SIG-M5 treated with dmso at 0.1 percent for 504 hours (cell line): ENCODE results near the gene TGFBRAP1.
"Not testable (repeated sequence)": the region's sequence is repeated elsewhere in the genome, so short reads cannot be mapped to it uniquely, and the experiment has no call there.

Experiments
- DNase-seq: peaks from one replicate; lab custom pipeline; 2025; ENCODE audit not compliant: unreplicated experiment; lab: John Stamatoyannopoulos, UW

TGFBRAP1 gene

GRCh38 chr2:105361102-105361889 lies 31.8 kb upstream of the TGFBRAP1 start:
- no peak for DNase-seq

- DNase-seq, result no peak
These were observed 29.1 kb upstream of the TGFBRAP1 start for GRCh38 chr2:105358593-105358992.

- no peak for DNase-seq
These were observed 27.6 kb upstream of the TGFBRAP1 start for GRCh38 chr2:105357122-105357521.

GRCh38 chr2:105344704-105345345 lies 15.3 kb upstream of the TGFBRAP1 start:
- DNase-seq, result peak; percentile 35

GRCh38 chr2:105339414-105339813 lies 9.9 kb upstream of the TGFBRAP1 start:
- DNase-seq, result no peak

- DNase-seq, result peak; percentile 7
These were observed 8.5 kb upstream of the TGFBRAP1 start for GRCh38 chr2:105338020-105338385.

- DNase-seq, result peak; percentile 86
These were observed 7.8 kb upstream of the TGFBRAP1 start, which contains the start of gene C2orf49 for GRCh38 chr2:105337122-105338019. C2orf49 (plus strand) TSS chr2:105337540; CDS start chr2:105337588, 48 bp downstream.

GRCh38 chr2:105336786-105337121 lies 7.2 kb upstream of the TGFBRAP1 start:
- DNase-seq, result no peak

GRCh38 chr2:105335469-105335868 lies 5.9 kb upstream of the TGFBRAP1 start:
- DNase-seq, result no peak

GRCh38 chr2:105334211-105334610 lies 4.7 kb upstream of the TGFBRAP1 start:
- no peak for DNase-seq

- no peak for DNase-seq
These were observed 1.3 kb upstream of the TGFBRAP1 start for GRCh38 chr2:105330681-105331375.

- no peak for DNase-seq
These were observed 359 bp downstream of the TGFBRAP1 start for GRCh38 chr2:105329197-105329554.

- DNase-seq, result peak; percentile 15
These were observed 996 bp downstream of the TGFBRAP1 start for GRCh38 chr2:105328281-105329196.

- DNase-seq, result no peak
These were observed 1.8 kb downstream of the TGFBRAP1 start for GRCh38 chr2:105327690-105328089.

- not testable (repeated sequence) for DNase-seq
These were observed 2.3 kb downstream of the TGFBRAP1 start for GRCh38 chr2:105327271-105327670.

GRCh38 chr2:105325389-105325963 lies 4.1 kb downstream of the TGFBRAP1 start:
- DNase-seq, result no peak

- no peak for DNase-seq
These were observed 4.8 kb downstream of the TGFBRAP1 start for GRCh38 chr2:105324732-105325131.

GRCh38 chr2:105324101-105324500 lies 5.4 kb downstream of the TGFBRAP1 start:
- peak; percentile 47 for DNase-seq

- no peak for DNase-seq
These were observed 6.4 kb downstream of the TGFBRAP1 start for GRCh38 chr2:105323111-105323510.
